MCF 10A (cell line): ENCODE results near the gene DLEC1. TPM values are rescaled to one million over a fixed set of nuclear protein-coding genes. Genes with fewer than 3 reads are reported as not detected.

Experiments used
- BruUV-seq: library from RNA; stranded (reverse); fragments of 400-500 nt; replicated peaks from 2 replicates; lab custom pipeline; 2021; lab: Mats Ljungman, UMichigan
- CTCF ChIA-PET: fragments of 300-600 bp; sonication (Branson Sonifier 250); formaldehyde crosslinking; extraction: SDS; loops from one replicate; lab custom pipeline; 2021; ENCODE audit warnings: antibody characterized with exemption, inconsistent platforms; lab: Yijun Ruan, JAX
- POLR2A ChIA-PET: fragments of 300-600, 350-650 bp; sonication (Branson Sonifier 250); formaldehyde crosslinking; extraction: SDS; loops from one replicate; lab custom pipeline; 2020; ENCODE audit warnings: antibody characterized with exemption, inconsistent platforms; lab: Yijun Ruan, JAX
- DNase-seq: peaks from one replicate; pipeline ENCODE4 v3.0.0-alpha.2; 2018; ENCODE audit not compliant: unreplicated experiment
- H3K27ac Mint-ChIP-seq: one replicate; pipeline ENCODE4 v1.8.0; 2022; ENCODE audit warnings: mild to moderate bottlenecking, low read depth, mixed read lengths; ENCODE audit not compliant: unreplicated experiment
- H3K27me3 Mint-ChIP-seq: one replicate; pipeline ENCODE4 v1.8.0; 2022; ENCODE audit warnings: mixed read lengths; ENCODE audit not compliant: insufficient read depth, unreplicated experiment
- H3K36me3 Mint-ChIP-seq: one replicate; pipeline ENCODE4 v1.8.0; 2022; ENCODE audit warnings: mild to moderate bottlenecking, moderate library complexity, mixed read lengths; ENCODE audit not compliant: insufficient read depth, unreplicated experiment
- H3K4me1 Mint-ChIP-seq: one replicate; pipeline ENCODE4 v1.8.0; 2022; ENCODE audit warnings: mixed read lengths; ENCODE audit not compliant: insufficient read depth, unreplicated experiment
- H3K4me3 Mint-ChIP-seq: one replicate; pipeline ENCODE4 v1.8.0; 2022; ENCODE audit warnings: mild to moderate bottlenecking, moderate library complexity, mixed read lengths; ENCODE audit not compliant: unreplicated experiment
- H3K9me3 Mint-ChIP-seq: one replicate; pipeline ENCODE4 v1.8.0; 2022; ENCODE audit warnings: mixed read lengths; ENCODE audit not compliant: unreplicated experiment
- CTCF ChIP-seq: fragments of 200-600 bp; IDR thresholded peaks from one replicate; pipeline ENCODE4 v1.8.0; 2022; ENCODE audit warnings: antibody characterized with exemption, mild to moderate bottlenecking; ENCODE audit not compliant: unreplicated experiment
- intact Hi-C: fragments of 100-400 bp; cut with micrococcal nuclease; formaldehyde crosslinking; loops from 2 replicates; pipeline ENCODE4 v1.14.1; 2022
- total RNA-seq: library from RNA; stranded (reverse); gene quantifications from 2 replicates; pipeline ENCODE4 v1.2.3, GENCODE V29; 2022

The DLEC1 gene
- total RNA-seq, 1 experiment from 2014 or later, result 1.3 TPM

GRCh38 chr3:38018296-38019266, 20.4 kb upstream of the DLEC1 start:
- CTCF ChIA-PET, result no interaction called here
- no peak overlapping the region for H3K27ac Mint-ChIP-seq
- intact Hi-C loops, result no loop called here
- peaks cover 1% of the 10 kb centered on the region for H3K4me1 Mint-ChIP-seq
- H3K36me3 Mint-ChIP-seq, result no peaks in the 10 kb centered on the region
- H3K9me3 Mint-ChIP-seq, result no peaks in the 10 kb centered on the region
- H3K27me3 Mint-ChIP-seq, result no peaks in the 10 kb centered on the region
- no TSS peak for BruUV-seq
- H3K4me3 Mint-ChIP-seq, result no peak overlapping the region
- POLR2A ChIA-PET, result interaction anchor here (0.6 kb wide), 1 partner anchor 131 kb away, joined by 4 read pairs; no protein-coding TSS in a partner anchor
- no peak for DNase-seq
- TF ChIP-seq CTCF, result no peak

GRCh38 chr3:38019658-38020341, 19.2 kb upstream of the DLEC1 start:
- peaks cover 13% of the 10 kb centered on the region for H3K4me1 Mint-ChIP-seq
- H3K27me3 Mint-ChIP-seq, result no peaks in the 10 kb centered on the region
- no peak for TF ChIP-seq CTCF
- H3K4me3 Mint-ChIP-seq, result no peak overlapping the region
- no peak for DNase-seq
- CTCF ChIA-PET, result interaction anchor here (0.5 to 1.2 kb wide), 4 partner anchors 98 to 279 kb away, joined by 3 read pairs; no protein-coding TSS in a partner anchor
- intact Hi-C loops, result no loop called here
- H3K9me3 Mint-ChIP-seq, result no peaks in the 10 kb centered on the region
- no TSS peak for BruUV-seq
- H3K36me3 Mint-ChIP-seq, result no peaks in the 10 kb centered on the region
- no peak overlapping the region for H3K27ac Mint-ChIP-seq
- POLR2A ChIA-PET, result interaction anchor here (0.5 to 0.7 kb wide), 2 partner anchors 12 to 963 kb away, joined by 3 to 4 read pairs; no protein-coding TSS in a partner anchor

DNA sequence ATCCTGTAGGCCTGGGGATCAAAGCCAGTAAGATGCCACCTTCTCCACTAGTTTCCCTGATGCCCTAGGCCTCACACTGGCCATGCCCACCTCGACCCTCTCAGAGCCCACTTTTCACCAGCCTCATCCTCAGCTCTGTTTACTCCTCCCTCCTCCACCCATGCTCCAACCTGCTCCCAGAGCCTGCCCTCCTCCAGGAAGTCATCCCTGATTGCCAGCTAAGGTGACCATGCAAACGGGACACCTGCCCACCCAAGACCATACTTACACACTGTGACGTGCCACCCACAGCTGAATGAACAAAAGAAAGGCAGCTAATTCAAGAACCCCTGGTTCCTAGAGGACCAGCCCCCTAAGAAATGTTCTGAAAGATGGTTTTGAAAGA, 18.7 kb upstream of the DLEC1 start:
- Mint-ChIP-seq H3K4me1 (peaks cover 19% of the 10 kb centered on the region), H3K36me3 (no peaks in the 10 kb centered on the region), H3K4me3 (no peak overlapping the region), H3K27me3 (no peaks in the 10 kb centered on the region), H3K27ac (no peak overlapping the region), H3K9me3 (no peaks in the 10 kb centered on the region)
- no peak for TF ChIP-seq CTCF
- DNase-seq, result no peak
- BruUV-seq, result no TSS peak
- ChIA-PET POLR2A (interaction anchor here (0.5 to 0.7 kb wide), 2 partner anchors 11 to 963 kb away, joined by 3 to 4 read pairs; no protein-coding TSS in a partner anchor), CTCF (interaction anchor here (0.5 to 1.2 kb wide), 3 partner anchors 97 to 280 kb away, joined by 3 read pairs; no protein-coding TSS in a partner anchor)
- intact Hi-C loops, result no loop called here

GRCh38 chr3:38021196-38021595, 17.8 kb upstream of the DLEC1 start:
- Mint-ChIP-seq H3K4me3 (no peak overlapping the region), H3K27ac (no peak overlapping the region), H3K4me1 (peaks cover 27% of the 10 kb centered on the region), H3K27me3 (no peaks in the 10 kb centered on the region), H3K9me3 (no peaks in the 10 kb centered on the region), H3K36me3 (no peaks in the 10 kb centered on the region)
- ChIA-PET POLR2A (no interaction called here), CTCF (interaction anchor here (1.2 to 2.3 kb wide), 2 partner anchors 24 to 97 kb away, joined by 3 to 9 read pairs; no protein-coding TSS in a partner anchor)
- intact Hi-C loops, result no loop called here
- no peak for TF ChIP-seq CTCF
- DNase-seq, result no peak
- BruUV-seq, result no TSS peak
